GM23338 (cell line): ENCODE data around the gene HMCN2. TPM values are rescaled to one million over a fixed set of nuclear protein-coding genes. Genes with fewer than 3 reads are reported as not detected.

Experiments
- JUNB ChIP-seq: IDR thresholded peaks from one replicate; pipeline ENCODE4 v1.6.1; 2016; ENCODE audit warnings: antibody characterized with exemption; ENCODE audit not compliant: unreplicated experiment
- NANOG ChIP-seq: IDR thresholded peaks from 2 replicates; pipeline ENCODE4 v1.6.1; 2016; ENCODE audit warnings: antibody characterized with exemption, borderline replicate concordance
- ZNF114 ChIP-seq: fragments of 250-450 bp; sonication (Bioruptor Pico); IDR thresholded peaks from 2 replicates; pipeline ENCODE4 v1.5.0; 2020; ENCODE audit warnings: mild to moderate bottlenecking, moderate library complexity
- ZNF331 ChIP-seq: fragments of 250-450 bp; sonication (Bioruptor Pico); IDR thresholded peaks from 2 replicates; pipeline ENCODE4 v1.5.0; 2020; ENCODE audit warnings: low read depth, mild to moderate bottlenecking, moderate library complexity
- polyA plus RNA-seq: library from polyadenylated mRNA; unstranded; fragments of >200 nt; fragmentation: Nextera tagmentation; extraction: Ambion mirVana; gene quantifications from 2 replicates; pipeline ENCODE4 v1.2.1, GENCODE V29; 2016
- total RNA-seq: library from RNA; depleted of rRNA; stranded (reverse); fragments of >200 nt; shearing (Covaris generic); gene quantifications from 2 replicates; pipeline ENCODE4 v1.2.3, GENCODE V29; 2014
- TF ChIP-seq, protein P1 (sequence below): fragments of 250-450 bp; sonication (Bioruptor Pico); IDR thresholded peaks from 2 replicates; pipeline ENCODE4 v1.5.0; 2020; ENCODE audit warnings: mild to moderate bottlenecking, moderate library complexity
- TF ChIP-seq, protein P2 (sequence below): IDR thresholded peaks from one replicate; pipeline ENCODE4 v1.6.1; 2018; ENCODE audit warnings: antibody characterized with exemption; ENCODE audit not compliant: unreplicated experiment

Gene HMCN2
- total and polyA plus RNA-seq, 2 experiments from 2014 or later, result 1.3 to 4.7 TPM

DNA sequence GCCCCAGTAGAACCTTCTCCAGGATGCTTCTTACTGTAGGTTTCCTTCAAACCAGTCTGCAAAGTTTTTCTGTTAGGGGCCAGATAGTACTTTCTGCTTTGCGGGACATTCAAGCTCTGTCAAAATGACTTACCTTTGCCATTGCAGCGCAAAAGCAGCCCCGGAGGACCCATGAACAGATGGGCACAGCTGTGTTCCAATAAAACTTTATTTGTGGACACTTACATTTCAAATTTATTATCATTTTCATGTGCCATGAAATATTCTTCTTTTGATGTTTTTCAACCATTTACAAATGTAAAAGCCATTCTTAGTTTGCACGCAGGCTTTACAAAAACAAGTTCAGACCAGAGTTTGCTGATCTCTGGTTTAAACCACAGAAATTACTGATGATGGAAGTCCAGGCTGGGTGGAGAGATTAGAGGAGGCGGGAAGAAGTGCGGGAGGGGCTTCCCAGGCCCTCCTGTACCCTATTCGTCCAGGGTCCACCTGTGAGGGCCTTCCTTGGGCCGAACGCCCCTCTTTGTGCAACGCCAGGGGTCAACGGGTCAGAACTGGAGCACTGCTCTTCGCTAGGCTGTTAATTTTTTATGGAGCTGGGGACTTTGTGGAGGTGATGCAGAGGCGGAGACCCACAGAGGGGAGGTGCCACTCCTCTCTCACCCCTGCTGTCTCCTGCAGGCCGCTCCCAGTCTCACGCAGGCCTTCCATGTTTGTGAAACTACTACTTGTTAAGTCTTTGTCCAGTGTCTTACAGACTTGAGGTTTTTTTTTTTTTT, 171.6 kb downstream of the HMCN2 start (continued):
- TF ChIP-seq, protein P1, sequence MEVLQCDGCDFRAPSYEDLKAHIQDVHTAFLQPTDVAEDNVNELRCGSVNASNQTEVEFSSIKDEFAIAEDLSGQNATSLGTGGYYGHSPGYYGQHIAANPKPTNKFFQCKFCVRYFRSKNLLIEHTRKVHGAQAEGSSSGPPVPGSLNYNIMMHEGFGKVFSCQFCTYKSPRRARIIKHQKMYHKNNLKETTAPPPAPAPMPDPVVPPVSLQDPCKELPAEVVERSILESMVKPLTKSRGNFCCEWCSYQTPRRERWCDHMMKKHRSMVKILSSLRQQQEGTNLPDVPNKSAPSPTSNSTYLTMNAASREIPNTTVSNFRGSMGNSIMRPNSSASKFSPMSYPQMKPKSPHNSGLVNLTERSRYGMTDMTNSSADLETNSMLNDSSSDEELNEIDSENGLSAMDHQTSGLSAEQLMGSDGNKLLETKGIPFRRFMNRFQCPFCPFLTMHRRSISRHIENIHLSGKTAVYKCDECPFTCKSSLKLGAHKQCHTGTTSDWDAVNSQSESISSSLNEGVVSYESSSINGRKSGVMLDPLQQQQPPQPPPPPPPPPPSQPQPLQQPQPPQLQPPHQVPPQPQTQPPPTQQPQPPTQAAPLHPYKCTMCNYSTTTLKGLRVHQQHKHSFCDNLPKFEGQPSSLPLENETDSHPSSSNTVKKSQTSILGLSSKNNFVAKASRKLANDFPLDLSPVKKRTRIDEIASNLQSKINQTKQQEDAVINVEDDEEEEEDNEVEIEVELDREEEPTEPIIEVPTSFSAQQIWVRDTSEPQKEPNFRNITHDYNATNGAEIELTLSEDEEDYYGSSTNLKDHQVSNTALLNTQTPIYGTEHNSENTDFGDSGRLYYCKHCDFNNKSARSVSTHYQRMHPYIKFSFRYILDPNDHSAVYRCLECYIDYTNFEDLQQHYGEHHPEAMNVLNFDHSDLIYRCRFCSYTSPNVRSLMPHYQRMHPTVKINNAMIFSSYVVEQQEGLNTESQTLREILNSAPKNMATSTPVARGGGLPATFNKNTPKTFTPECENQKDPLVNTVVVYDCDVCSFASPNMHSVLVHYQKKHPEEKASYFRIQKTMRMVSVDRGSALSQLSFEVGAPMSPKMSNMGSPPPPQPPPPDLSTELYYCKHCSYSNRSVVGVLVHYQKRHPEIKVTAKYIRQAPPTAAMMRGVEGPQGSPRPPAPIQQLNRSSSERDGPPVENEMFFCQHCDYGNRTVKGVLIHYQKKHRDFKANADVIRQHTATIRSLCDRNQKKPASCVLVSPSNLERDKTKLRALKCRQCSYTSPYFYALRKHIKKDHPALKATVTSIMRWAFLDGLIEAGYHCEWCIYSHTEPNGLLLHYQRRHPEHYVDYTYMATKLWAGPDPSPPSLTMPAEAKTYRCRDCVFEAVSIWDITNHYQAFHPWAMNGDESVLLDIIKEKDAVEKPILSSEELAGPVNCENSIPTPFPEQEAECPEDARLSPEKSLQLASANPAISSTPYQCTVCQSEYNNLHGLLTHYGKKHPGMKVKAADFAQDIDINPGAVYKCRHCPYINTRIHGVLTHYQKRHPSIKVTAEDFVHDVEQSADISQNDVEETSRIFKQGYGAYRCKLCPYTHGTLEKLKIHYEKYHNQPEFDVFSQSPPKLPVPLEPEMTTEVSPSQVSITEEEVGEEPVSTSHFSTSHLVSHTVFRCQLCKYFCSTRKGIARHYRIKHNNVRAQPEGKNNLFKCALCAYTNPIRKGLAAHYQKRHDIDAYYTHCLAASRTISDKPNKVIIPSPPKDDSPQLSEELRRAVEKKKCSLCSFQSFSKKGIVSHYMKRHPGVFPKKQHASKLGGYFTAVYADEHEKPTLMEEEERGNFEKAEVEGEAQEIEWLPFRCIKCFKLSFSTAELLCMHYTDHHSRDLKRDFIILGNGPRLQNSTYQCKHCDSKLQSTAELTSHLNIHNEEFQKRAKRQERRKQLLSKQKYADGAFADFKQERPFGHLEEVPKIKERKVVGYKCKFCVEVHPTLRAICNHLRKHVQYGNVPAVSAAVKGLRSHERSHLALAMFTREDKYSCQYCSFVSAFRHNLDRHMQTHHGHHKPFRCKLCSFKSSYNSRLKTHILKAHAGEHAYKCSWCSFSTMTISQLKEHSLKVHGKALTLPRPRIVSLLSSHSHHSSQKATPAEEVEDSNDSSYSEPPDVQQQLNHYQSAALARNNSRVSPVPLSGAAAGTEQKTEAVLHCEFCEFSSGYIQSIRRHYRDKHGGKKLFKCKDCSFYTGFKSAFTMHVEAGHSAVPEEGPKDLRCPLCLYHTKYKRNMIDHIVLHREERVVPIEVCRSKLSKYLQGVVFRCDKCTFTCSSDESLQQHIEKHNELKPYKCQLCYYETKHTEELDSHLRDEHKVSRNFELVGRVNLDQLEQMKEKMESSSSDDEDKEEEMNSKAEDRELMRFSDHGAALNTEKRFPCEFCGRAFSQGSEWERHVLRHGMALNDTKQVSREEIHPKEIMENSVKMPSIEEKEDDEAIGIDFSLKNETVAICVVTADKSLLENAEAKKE (CRISPR knock-in tag), result no peak
- TF ChIP-seq ZNF114 (no peak), NANOG (no peak), JUNB (no peak), ZNF331 (CRISPR knock-in tag) (no peak)
- TF ChIP-seq, protein P2, sequence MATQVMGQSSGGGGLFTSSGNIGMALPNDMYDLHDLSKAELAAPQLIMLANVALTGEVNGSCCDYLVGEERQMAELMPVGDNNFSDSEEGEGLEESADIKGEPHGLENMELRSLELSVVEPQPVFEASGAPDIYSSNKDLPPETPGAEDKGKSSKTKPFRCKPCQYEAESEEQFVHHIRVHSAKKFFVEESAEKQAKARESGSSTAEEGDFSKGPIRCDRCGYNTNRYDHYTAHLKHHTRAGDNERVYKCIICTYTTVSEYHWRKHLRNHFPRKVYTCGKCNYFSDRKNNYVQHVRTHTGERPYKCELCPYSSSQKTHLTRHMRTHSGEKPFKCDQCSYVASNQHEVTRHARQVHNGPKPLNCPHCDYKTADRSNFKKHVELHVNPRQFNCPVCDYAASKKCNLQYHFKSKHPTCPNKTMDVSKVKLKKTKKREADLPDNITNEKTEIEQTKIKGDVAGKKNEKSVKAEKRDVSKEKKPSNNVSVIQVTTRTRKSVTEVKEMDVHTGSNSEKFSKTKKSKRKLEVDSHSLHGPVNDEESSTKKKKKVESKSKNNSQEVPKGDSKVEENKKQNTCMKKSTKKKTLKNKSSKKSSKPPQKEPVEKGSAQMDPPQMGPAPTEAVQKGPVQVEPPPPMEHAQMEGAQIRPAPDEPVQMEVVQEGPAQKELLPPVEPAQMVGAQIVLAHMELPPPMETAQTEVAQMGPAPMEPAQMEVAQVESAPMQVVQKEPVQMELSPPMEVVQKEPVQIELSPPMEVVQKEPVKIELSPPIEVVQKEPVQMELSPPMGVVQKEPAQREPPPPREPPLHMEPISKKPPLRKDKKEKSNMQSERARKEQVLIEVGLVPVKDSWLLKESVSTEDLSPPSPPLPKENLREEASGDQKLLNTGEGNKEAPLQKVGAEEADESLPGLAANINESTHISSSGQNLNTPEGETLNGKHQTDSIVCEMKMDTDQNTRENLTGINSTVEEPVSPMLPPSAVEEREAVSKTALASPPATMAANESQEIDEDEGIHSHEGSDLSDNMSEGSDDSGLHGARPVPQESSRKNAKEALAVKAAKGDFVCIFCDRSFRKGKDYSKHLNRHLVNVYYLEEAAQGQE, result no peak
